ENCODE results near the gene PLA2G12A.

DNA sequence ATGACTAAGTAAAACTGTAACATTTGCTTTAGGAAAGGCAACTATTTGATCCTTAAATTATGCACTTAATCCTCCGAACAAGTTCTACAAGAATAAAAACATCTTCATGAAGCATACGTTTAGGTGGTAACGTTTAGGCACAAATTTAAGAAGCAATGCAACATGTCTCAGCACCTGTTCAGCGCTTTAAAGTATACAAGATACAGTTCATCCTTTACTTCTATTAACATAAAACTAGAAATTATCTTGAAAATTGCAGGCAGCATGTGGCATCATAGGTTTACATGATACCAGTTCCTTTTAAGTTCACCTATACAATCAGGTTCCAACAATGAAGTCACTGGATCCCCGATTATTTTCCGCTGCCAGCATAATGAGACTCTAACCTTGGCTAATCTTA is 1.5 kb downstream of the PLA2G12A start:
- TF ChIP-seq, protein P1, sequence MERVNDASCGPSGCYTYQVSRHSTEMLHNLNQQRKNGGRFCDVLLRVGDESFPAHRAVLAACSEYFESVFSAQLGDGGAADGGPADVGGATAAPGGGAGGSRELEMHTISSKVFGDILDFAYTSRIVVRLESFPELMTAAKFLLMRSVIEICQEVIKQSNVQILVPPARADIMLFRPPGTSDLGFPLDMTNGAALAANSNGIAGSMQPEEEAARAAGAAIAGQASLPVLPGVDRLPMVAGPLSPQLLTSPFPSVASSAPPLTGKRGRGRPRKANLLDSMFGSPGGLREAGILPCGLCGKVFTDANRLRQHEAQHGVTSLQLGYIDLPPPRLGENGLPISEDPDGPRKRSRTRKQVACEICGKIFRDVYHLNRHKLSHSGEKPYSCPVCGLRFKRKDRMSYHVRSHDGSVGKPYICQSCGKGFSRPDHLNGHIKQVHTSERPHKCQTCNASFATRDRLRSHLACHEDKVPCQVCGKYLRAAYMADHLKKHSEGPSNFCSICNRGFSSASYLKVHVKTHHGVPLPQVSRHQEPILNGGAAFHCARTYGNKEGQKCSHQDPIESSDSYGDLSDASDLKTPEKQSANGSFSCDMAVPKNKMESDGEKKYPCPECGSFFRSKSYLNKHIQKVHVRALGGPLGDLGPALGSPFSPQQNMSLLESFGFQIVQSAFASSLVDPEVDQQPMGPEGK (CRISPR knock-in tag; IDR thresholded peaks at IDR 0.05; ENCODE audit: borderline replicate concordance), result no peak
- TF ChIP-seq, protein P2, sequence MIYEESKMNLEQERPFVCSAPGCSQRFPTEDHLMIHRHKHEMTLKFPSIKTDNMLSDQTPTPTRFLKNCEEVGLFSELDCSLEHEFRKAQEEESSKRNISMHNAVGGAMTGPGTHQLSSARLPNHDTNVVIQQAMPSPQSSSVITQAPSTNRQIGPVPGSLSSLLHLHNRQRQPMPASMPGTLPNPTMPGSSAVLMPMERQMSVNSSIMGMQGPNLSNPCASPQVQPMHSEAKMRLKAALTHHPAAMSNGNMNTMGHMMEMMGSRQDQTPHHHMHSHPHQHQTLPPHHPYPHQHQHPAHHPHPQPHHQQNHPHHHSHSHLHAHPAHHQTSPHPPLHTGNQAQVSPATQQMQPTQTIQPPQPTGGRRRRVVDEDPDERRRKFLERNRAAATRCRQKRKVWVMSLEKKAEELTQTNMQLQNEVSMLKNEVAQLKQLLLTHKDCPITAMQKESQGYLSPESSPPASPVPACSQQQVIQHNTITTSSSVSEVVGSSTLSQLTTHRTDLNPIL (CRISPR knock-in tag; IDR thresholded peaks at IDR 0.05; ENCODE audit: low read depth), result no peak
- TF ChIP-seq TOX (CRISPR knock-in tag; IDR thresholded peaks at IDR 0.05; ENCODE audit: borderline replicate concordance) (no peak), OSR1 (CRISPR knock-in tag; IDR thresholded peaks at IDR 0.05) (no peak), ARNTL (CRISPR knock-in tag; IDR thresholded peaks at IDR 0.05; ENCODE audit: borderline replicate concordance, low read depth) (no peak)

Data from SK-N-SH treated with all-trans-retinoic acid at 6 μM for 48 hours (cell line).